Measurements from ENCODE around the gene PRR14L.

DNA sequence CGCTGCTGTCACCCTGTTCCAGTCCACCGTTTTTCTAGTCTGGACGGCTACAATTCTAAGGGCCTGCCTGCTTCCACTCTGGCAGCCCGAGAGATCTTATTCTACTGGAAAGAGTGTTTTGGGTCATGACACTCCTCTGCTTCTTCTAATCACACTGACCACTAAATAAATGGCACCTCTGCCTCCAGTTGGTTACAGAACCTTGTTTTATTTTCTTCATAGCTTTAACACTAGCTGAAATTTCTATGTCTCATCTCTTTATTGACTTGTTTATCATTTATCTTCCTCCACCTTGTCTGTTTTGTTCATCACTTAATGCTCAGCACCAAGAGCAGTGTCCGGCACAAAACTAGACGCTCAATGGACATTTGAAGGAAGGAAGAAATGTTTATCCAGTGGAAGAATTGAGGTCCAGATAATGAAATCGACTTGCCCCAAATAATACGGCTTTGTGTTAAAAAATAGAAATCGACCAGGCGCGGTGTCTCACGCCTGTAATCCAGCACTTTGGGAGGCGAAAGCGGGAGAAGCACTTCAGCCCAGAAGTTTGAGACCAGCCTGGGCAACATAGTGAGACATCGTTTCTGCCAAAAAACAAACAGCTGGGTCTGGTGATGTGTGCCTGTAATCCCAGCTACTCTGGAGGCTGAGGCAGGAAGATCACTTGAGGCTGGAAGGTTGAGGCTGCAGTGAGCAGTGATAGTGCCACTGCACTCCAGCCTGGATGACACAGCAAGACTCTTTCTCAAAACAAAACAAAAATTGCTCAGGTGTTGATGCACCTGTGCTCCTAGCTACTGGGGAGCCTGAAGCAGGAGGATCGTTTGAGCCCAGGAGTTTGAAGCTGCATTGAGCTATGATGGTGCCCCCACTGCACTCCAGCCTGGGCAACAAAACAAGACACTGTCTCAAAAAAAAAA, 693 bp upstream of the PRR14L start:
- TF ChIP-seq EZH2 (IDR thresholded peaks at IDR 0.05; ENCODE audit: low read depth) = no peak
- TF ChIP-seq, protein P1, sequence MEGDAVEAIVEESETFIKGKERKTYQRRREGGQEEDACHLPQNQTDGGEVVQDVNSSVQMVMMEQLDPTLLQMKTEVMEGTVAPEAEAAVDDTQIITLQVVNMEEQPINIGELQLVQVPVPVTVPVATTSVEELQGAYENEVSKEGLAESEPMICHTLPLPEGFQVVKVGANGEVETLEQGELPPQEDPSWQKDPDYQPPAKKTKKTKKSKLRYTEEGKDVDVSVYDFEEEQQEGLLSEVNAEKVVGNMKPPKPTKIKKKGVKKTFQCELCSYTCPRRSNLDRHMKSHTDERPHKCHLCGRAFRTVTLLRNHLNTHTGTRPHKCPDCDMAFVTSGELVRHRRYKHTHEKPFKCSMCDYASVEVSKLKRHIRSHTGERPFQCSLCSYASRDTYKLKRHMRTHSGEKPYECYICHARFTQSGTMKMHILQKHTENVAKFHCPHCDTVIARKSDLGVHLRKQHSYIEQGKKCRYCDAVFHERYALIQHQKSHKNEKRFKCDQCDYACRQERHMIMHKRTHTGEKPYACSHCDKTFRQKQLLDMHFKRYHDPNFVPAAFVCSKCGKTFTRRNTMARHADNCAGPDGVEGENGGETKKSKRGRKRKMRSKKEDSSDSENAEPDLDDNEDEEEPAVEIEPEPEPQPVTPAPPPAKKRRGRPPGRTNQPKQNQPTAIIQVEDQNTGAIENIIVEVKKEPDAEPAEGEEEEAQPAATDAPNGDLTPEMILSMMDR (conservative IDR thresholded peaks at IDR 0.05) = no peak
